ENCODE data around the gene PLXNA2. TPM values are rescaled to one million over a fixed set of nuclear protein-coding genes. Genes with fewer than 3 reads are reported as not detected.
A peak's percentile ranks its signal among the peaks of the same experiment; 100 is the strongest.

The PLXNA2 gene
- total RNA-seq, 1 experiment from 2014 or later: 69.7 TPM

DNA sequence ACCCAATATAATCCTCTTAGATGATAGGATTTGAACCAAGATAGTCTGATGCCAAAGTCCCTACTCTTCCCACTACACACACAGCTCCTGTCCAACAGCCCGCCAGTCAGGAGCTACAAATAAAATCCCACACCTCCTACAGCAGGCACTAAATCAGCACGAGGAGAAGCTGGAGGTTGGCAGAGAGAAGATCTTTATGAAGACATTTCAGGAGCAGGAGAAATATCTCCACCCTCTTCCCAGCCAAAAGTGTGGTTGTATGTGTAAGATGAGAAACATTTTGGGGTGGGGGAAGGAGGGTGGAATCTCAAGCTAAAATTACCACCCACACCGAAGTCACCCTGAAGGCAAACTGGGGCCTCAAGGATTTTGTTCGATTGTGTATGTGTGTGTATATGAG, 54.5 kb downstream of the PLXNA2 start:
- no peak for DNase-seq (ENCODE audit: unreplicated experiment)
- no peaks in the 10 kb centered on the region for H3K27me3 Mint-ChIP-seq (ENCODE audit: insufficient read depth, unreplicated experiment)
- peaks cover 10% of the 10 kb centered on the region for H3K36me3 Mint-ChIP-seq (ENCODE audit: insufficient read depth, unreplicated experiment)
- H3K4me1 Mint-ChIP-seq (ENCODE audit: insufficient read depth, unreplicated experiment): peaks cover 44% of the 10 kb centered on the region
- TF ChIP-seq, protein P1, sequence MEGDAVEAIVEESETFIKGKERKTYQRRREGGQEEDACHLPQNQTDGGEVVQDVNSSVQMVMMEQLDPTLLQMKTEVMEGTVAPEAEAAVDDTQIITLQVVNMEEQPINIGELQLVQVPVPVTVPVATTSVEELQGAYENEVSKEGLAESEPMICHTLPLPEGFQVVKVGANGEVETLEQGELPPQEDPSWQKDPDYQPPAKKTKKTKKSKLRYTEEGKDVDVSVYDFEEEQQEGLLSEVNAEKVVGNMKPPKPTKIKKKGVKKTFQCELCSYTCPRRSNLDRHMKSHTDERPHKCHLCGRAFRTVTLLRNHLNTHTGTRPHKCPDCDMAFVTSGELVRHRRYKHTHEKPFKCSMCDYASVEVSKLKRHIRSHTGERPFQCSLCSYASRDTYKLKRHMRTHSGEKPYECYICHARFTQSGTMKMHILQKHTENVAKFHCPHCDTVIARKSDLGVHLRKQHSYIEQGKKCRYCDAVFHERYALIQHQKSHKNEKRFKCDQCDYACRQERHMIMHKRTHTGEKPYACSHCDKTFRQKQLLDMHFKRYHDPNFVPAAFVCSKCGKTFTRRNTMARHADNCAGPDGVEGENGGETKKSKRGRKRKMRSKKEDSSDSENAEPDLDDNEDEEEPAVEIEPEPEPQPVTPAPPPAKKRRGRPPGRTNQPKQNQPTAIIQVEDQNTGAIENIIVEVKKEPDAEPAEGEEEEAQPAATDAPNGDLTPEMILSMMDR (IDR thresholded peaks at IDR 0.05; ENCODE audit: unreplicated experiment): no peak
- CTCF ChIA-PET: interaction anchor here (1.0 to 47.3 kb wide), 8 partner anchors 9 to 1671 kb away, joined by 3 to 1037 read pairs (median 6); partner anchors contain the start of gene PLXNA2
- peak overlapping the region; percentile 73 for H3K27ac Mint-ChIP-seq (ENCODE audit: low read depth, unreplicated experiment)
- intact Hi-C loops (cut with micrococcal nuclease): no loop called here
- no peak overlapping the region for H3K4me3 Mint-ChIP-seq (ENCODE audit: unreplicated experiment)
- POLR2A ChIA-PET: interaction anchor here (0.6 to 4.8 kb wide), 12 partner anchors 9 to 374 kb away, joined by 3 to 25 read pairs (median 5); partner anchors contain the start of gene PLXNA2
- BruUV-seq (replicated peaks): no TSS peak
- no peaks in the 10 kb centered on the region for H3K9me3 Mint-ChIP-seq (ENCODE audit: unreplicated experiment)

DNA sequence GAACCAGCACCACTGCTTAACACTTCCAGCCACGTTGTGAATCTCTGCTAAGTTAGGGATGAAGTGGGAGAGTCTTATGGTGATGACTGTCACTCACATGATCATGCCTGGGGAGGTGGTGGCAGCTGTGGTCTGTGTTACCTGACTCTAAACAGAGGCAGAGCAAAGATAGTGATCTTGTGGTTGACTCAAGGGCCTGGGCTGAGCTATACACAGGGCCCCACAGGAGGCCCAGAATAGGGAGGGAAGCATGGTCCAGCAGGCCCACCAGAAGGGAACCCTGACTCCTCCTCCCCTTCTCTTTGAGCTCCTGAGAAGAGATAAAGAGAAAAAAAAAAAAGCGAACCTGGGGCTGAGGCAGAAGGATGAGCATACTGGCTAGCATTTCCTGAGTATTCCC, 55.0 kb downstream of the PLXNA2 start:
- Mint-ChIP-seq H3K4me1 (ENCODE audit: insufficient read depth, unreplicated experiment) (peaks cover 49% of the 10 kb centered on the region), H3K36me3 (ENCODE audit: insufficient read depth, unreplicated experiment) (peaks cover 10% of the 10 kb centered on the region), H3K9me3 (ENCODE audit: unreplicated experiment) (no peaks in the 10 kb centered on the region), H3K4me3 (ENCODE audit: unreplicated experiment) (no peak overlapping the region), H3K27ac (ENCODE audit: low read depth, unreplicated experiment) (peak overlapping the region; percentile 73), H3K27me3 (ENCODE audit: insufficient read depth, unreplicated experiment) (no peaks in the 10 kb centered on the region)
- TF ChIP-seq, protein P1 (IDR thresholded peaks at IDR 0.05; ENCODE audit: unreplicated experiment): no peak
- DNase-seq (ENCODE audit: unreplicated experiment): no peak
- ChIA-PET POLR2A (interaction anchor here (0.6 to 4.8 kb wide), 14 partner anchors 9 to 1139 kb away, joined by 3 to 25 read pairs (median 4); partner anchors contain the start of gene PLXNA2), CTCF (interaction anchor here (0.8 to 47.3 kb wide), 8 partner anchors 9 to 1166 kb away, joined by 3 to 1037 read pairs (median 8); partner anchors contain the start of gene PLXNA2)
- no TSS peak for BruUV-seq (replicated peaks)
- intact Hi-C loops (cut with micrococcal nuclease): no loop called here

DNA sequence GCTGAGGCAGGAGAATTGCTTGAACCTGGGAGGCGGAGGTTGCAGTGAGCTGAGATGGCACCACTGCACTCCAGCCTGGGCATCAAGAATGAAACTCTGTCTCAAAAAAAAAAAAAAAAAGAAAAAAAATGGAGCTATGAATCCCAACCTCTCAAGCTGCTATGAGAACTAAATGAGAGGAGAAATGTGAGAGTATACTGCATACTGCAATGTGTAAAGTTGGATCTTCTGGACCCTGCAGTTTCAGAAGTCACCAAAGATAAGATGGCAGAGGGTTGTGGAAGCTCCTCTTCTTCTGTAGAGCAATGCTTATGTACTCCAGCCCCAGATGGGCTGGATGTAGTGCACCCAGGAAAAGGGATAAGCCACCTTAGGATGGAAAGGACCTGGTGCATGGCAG, 55.6 kb downstream of the PLXNA2 start:
- no TSS peak for BruUV-seq (replicated peaks)
- TF ChIP-seq, protein P1 (IDR thresholded peaks at IDR 0.05; ENCODE audit: unreplicated experiment): no peak
- no peaks in the 10 kb centered on the region for H3K9me3 Mint-ChIP-seq (ENCODE audit: unreplicated experiment)
- H3K27me3 Mint-ChIP-seq (ENCODE audit: insufficient read depth, unreplicated experiment): no peaks in the 10 kb centered on the region
- H3K4me1 Mint-ChIP-seq (ENCODE audit: insufficient read depth, unreplicated experiment): peaks cover 55% of the 10 kb centered on the region
- H3K27ac Mint-ChIP-seq (ENCODE audit: low read depth, unreplicated experiment): peak overlapping the region; percentile 73
- CTCF ChIA-PET: interaction anchor here (0.8 to 47.3 kb wide), 9 partner anchors 10 to 1166 kb away, joined by 3 to 1037 read pairs (median 7); partner anchors contain the start of gene PLXNA2
- no peak overlapping the region for H3K4me3 Mint-ChIP-seq (ENCODE audit: unreplicated experiment)
- H3K36me3 Mint-ChIP-seq (ENCODE audit: insufficient read depth, unreplicated experiment): peaks cover 10% of the 10 kb centered on the region
- intact Hi-C loops (cut with micrococcal nuclease): no loop called here
- POLR2A ChIA-PET: interaction anchor here (0.6 to 4.8 kb wide), 8 partner anchors 10 to 1138 kb away, joined by 3 to 25 read pairs (median 7); no protein-coding TSS in a partner anchor
- DNase-seq (ENCODE audit: unreplicated experiment): no peak

DNA sequence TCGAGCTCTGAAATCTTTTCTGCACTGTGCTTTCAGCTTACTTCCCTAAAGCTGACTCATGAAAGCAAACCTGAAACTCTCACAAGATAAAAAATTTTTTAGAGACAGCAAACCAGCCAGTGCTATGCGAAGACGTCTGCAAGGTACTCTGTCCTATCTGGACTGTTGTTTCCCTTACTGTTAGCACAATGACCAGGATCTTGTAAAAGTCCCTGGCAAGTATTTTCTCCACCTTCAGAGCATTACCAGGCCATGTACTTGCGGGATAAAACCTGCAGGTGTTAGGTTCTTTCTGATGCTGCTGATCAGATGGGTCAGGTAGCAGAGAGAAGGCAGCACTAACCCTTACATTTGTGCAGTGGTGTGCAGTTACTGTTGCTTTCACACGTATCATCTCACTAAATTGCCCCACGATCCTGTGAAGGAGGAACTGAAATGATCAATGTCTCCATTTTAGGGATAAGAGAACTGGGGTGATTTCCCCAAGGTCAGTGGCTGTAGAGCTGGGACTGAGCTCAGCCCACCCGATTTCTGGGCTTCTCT, 56.6 kb downstream of the PLXNA2 start:
- Mint-ChIP-seq H3K27me3 (ENCODE audit: insufficient read depth, unreplicated experiment) (no peaks in the 10 kb centered on the region), H3K9me3 (ENCODE audit: unreplicated experiment) (no peaks in the 10 kb centered on the region), H3K36me3 (ENCODE audit: insufficient read depth, unreplicated experiment) (peaks cover 10% of the 10 kb centered on the region), H3K4me1 (ENCODE audit: insufficient read depth, unreplicated experiment) (peaks cover 58% of the 10 kb centered on the region), H3K27ac (ENCODE audit: low read depth, unreplicated experiment) (no peak overlapping the region), H3K4me3 (ENCODE audit: unreplicated experiment) (no peak overlapping the region)
- BruUV-seq (replicated peaks): no TSS peak
- intact Hi-C loops (cut with micrococcal nuclease): no loop called here
- ChIA-PET CTCF (interaction anchor here (0.6 to 47.3 kb wide), 10 partner anchors 8 to 188 kb away, joined by 3 to 1037 read pairs (median 5); partner anchors contain the start of gene PLXNA2), POLR2A (interaction anchor here (0.6 to 11.1 kb wide), 9 partner anchors 8 to 748 kb away, joined by 3 to 155 read pairs (median 4); no protein-coding TSS in a partner anchor)
- DNase-seq (ENCODE audit: unreplicated experiment): no peak
- TF ChIP-seq, protein P1 (IDR thresholded peaks at IDR 0.05; ENCODE audit: unreplicated experiment): no peak
